Muscle layer of duodenum (tissue), 2 donors: ENCODE measurements around the gene PAGE4.

Experiments used
- H3K27ac ChIP-seq: one replicate; pipeline ENCODE4 v1.7.0; 2013; ENCODE audit warnings: mild to moderate bottlenecking, low read length
- H3K27me3 ChIP-seq: one replicate; pipeline ENCODE4 v1.7.0; 2013; ENCODE audit warnings: low read depth, mild to moderate bottlenecking, control low read depth, low read length
- H3K36me3 ChIP-seq, 2 donors: one replicate each; pipeline ENCODE4 v1.7.0; 2013; ENCODE audit warnings: low read length in 2 of 2, control low read depth in 1 of 2, mild to moderate bottlenecking in 1 of 2; ENCODE audit not compliant: insufficient read depth in 2 of 2, control insufficient read depth in 1 of 2
- H3K4me1 ChIP-seq, 2 donors: one replicate each; pipeline ENCODE4 v1.7.0; 2013; ENCODE audit warnings: low read length in 2 of 2, mild to moderate bottlenecking in 2 of 2, control low read depth in 1 of 2, moderate library complexity in 1 of 2; ENCODE audit not compliant: insufficient read depth in 2 of 2, control insufficient read depth in 1 of 2
- H3K4me3 ChIP-seq, 2 donors: one replicate each; pipeline ENCODE4 v1.7.0; 2013; ENCODE audit warnings: low read length in 2 of 2, low read depth in 1 of 2, mild to moderate bottlenecking in 1 of 2
- H3K9me3 ChIP-seq, 2 donors: one replicate each; pipeline ENCODE4 v1.7.0; 2013; ENCODE audit warnings: low read length in 2 of 2, control low read depth in 1 of 2, mild to moderate bottlenecking in 1 of 2; ENCODE audit not compliant: control insufficient read depth in 1 of 2
- donor health status: healthy.

PAGE4 gene

GRCh38 chrX:49845701-49846403, 16.7 kb downstream of the PAGE4 start:
- Histone ChIP-seq H3K9me3 (no peaks in the 10 kb centered on the region), H3K27me3 (no peaks in the 10 kb centered on the region), H3K36me3 (no peaks in the 10 kb centered on the region), H3K4me3 (no peak overlapping the region), H3K27ac (no peak overlapping the region), H3K4me1 (peaks cover 0 to under 1% of the 10 kb centered on the region in 2 donors)

- Histone ChIP-seq H3K4me1 (no peaks in the 10 kb centered on the region), H3K27me3 (no peaks in the 10 kb centered on the region), H3K27ac (no peak overlapping the region), H3K36me3 (no peaks in the 10 kb centered on the region), H3K4me3 (no peak overlapping the region), H3K9me3 (no peaks in the 10 kb centered on the region)
Observed at GRCh38 chrX:49846522-49846921, 17.4 kb downstream of the PAGE4 start.

DNA sequence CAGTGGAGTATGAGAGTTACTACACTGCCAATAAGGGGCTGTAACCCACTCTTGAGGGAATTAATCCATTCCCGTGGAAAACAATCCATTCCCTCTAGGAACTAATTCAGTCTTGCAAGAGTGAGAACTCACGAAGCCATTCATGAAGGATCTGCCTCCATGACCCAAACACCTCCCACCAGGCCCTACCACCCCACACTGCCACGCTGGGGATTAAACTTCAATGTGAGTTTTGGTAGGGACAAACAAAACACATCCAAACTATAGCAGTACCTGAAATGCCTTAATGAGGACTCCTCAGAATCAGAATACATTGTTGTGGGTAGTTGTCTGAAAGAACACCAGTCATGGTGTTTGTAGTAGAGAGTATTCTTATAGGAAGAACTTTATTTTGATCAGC, 19.2 kb downstream of the PAGE4 start:
- H3K27me3 ChIP-seq = no peaks in the 10 kb centered on the region
- no peak overlapping the region for H3K4me3 ChIP-seq

GRCh38 chrX:49850028-49850427, 20.9 kb downstream of the PAGE4 start:
- Histone ChIP-seq H3K4me1 (no peaks in the 10 kb centered on the region), H3K9me3 (peaks cover 0 to under 1% of the 10 kb centered on the region in 2 donors), H3K27ac (no peak overlapping the region), H3K27me3 (no peaks in the 10 kb centered on the region), H3K36me3 (no peaks in the 10 kb centered on the region), H3K4me3 (no peak overlapping the region)

More for the DNA sequence above, 19.2 kb downstream of the PAGE4 start:
- Histone ChIP-seq H3K36me3 (no peaks in the 10 kb centered on the region), H3K4me1 (no peaks in the 10 kb centered on the region), H3K27ac (no peak overlapping the region), H3K9me3 (no peaks in the 10 kb centered on the region)

DNA sequence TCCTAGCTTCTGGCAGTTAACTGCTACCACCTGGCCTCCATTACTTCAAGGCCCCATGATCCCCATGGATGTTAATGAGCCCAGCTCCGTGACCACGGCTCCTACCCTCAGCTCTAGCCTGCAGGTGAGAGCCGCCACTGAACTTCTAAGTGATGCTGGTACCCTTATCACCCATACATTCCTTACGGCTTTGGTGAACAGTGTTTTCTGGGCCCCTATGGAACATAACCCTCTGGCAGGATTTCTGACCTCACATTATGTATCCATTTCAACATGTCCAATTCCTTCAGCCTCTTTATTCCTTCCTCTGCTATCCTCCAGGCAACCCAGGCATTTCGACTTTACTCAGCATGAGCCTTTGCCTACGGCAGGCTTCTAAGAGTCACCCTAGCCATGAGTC, 24.6 kb downstream of the PAGE4 start:
- no peaks in the 10 kb centered on the region for H3K4me1 ChIP-seq
- no peak overlapping the region for H3K4me3 ChIP-seq
- no peaks in the 10 kb centered on the region for H3K36me3 ChIP-seq
- no peak overlapping the region for H3K27ac ChIP-seq
- peaks cover 0 to 2% of the 10 kb centered on the region in 2 donors for H3K9me3 ChIP-seq
- no peaks in the 10 kb centered on the region for H3K27me3 ChIP-seq

- Histone ChIP-seq H3K27ac (no peak overlapping the region), H3K4me3 (no peak overlapping the region), H3K9me3 (peaks cover 0 to 2% of the 10 kb centered on the region in 2 donors), H3K27me3 (no peaks in the 10 kb centered on the region), H3K36me3 (no peaks in the 10 kb centered on the region), H3K4me1 (no peaks in the 10 kb centered on the region)
Observed at GRCh38 chrX:49856819-49857218, 27.7 kb downstream of the PAGE4 start.

GRCh38 chrX:49858341-49858740, 29.2 kb downstream of the PAGE4 start:
- Histone ChIP-seq H3K4me3 (no peak overlapping the region), H3K36me3 (no peaks in the 10 kb centered on the region), H3K4me1 (no peaks in the 10 kb centered on the region), H3K9me3 (peaks cover 0 to 2% of the 10 kb centered on the region in 2 donors), H3K27ac (no peak overlapping the region), H3K27me3 (no peaks in the 10 kb centered on the region)

GRCh38 chrX:49859491-49859890, 30.4 kb downstream of the PAGE4 start:
- H3K4me1 ChIP-seq = no peaks in the 10 kb centered on the region
- no peaks in the 10 kb centered on the region for H3K36me3 ChIP-seq
- no peak overlapping the region for H3K4me3 ChIP-seq
- peaks cover 0 to 2% of the 10 kb centered on the region in 2 donors for H3K9me3 ChIP-seq
- no peaks in the 10 kb centered on the region for H3K27me3 ChIP-seq
- H3K27ac ChIP-seq = no peak overlapping the region

DNA sequence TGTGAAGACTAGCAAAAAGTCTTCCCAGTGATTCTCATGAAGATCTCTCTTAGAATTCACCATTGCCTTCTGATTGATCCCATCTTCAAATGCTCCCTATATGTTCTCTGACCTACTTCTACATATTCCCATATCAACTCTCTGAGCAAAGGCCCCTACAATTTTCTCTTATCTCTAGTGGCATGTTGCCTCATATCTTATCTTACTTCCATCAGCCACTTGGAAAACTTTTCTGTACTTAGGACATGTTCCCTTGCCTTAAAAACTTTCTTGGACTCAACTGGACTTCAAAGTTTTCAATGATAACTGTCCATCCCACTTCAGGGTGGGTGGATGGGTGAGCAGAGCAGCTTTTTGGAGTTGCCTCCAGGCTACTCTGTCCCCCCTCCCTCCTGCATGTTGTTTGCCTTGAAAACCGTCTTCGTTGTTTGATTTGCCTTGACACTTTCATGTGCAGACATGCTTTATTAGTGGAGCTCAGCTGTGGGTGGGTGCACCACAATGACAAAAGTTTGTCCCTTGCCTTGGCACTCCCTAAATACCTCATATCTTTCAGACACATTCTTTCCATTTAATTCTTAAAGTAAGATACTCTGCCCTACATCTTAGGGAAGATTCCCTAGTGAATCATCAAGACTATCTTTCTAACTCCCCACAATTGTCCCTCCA, 31.9 kb downstream of the PAGE4 start:
- no peak overlapping the region for H3K4me3 ChIP-seq
- H3K27me3 ChIP-seq = no peaks in the 10 kb centered on the region
- no peaks in the 10 kb centered on the region for H3K36me3 ChIP-seq
- H3K27ac ChIP-seq = no peak overlapping the region
- no peaks in the 10 kb centered on the region for H3K9me3 ChIP-seq
- H3K4me1 ChIP-seq = no peaks in the 10 kb centered on the region

GRCh38 chrX:49862093-49862492, 33.0 kb downstream of the PAGE4 start:
- Histone ChIP-seq H3K4me3 (no peak overlapping the region), H3K27ac (no peak overlapping the region), H3K27me3 (no peaks in the 10 kb centered on the region), H3K4me1 (no peaks in the 10 kb centered on the region), H3K9me3 (no peaks in the 10 kb centered on the region), H3K36me3 (no peaks in the 10 kb centered on the region)

GRCh38 chrX:49868739-49869138, 39.6 kb downstream of the PAGE4 start:
- H3K27me3 ChIP-seq = no peaks in the 10 kb centered on the region
- H3K27ac ChIP-seq = no peak overlapping the region
- H3K9me3 ChIP-seq = no peaks in the 10 kb centered on the region
- H3K36me3 ChIP-seq = no peaks in the 10 kb centered on the region
- no peak overlapping the region for H3K4me3 ChIP-seq
- H3K4me1 ChIP-seq = no peaks in the 10 kb centered on the region
